ENCODE data around the gene PTPRK.
"Not testable (repeated sequence)": the region's sequence is repeated elsewhere in the genome, so short reads cannot be mapped to it uniquely, and the experiment has no call there.

PTPRK gene

GRCh38 chr6:127950566-127951145 lies 569.7 kb downstream of the PTPRK start:
- DNase-seq, result no peak

GRCh38 chr6:127949251-127949650 lies 571.1 kb downstream of the PTPRK start:
- no peak for DNase-seq

GRCh38 chr6:127946388-127946787 lies 574.0 kb downstream of the PTPRK start:
- DNase-seq, result no peak

DNA sequence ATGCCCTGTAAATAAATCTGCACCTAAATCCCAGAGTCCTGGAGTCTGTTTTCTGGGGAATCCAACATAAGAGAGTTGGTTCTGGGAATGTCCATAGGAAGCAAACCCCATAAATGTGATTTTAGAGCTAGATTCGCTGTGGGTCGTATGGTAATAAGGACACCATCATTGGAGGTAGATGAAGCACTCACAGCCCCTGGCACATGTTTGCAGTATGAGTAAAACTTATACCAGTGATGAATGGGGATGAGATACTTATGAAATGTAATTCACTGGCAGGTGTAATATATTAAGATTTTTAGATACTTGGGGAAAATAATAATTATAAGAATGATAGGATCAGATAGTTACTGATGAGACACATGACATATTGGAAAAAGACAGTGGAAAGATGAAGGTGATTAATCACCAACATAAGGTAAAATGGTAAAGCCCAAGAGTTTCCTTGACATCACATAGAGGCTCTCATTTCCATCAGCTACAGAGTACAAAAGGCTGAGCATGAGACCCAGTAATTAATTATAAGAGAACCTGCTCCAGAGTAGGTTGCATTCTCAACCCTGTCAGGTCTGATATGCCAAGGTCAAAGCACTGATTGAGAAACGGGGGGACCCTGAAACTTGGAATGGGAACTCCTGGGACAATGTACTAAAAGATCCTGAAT lies 574.8 kb downstream of the PTPRK start:
- no peak for DNase-seq

GRCh38 chr6:127941228-127941627 lies 579.2 kb downstream of the PTPRK start:
- DNase-seq, result no peak

GRCh38 chr6:127939442-127940066 lies 580.8 kb downstream of the PTPRK start:
- DNase-seq, result peak; percentile 58

- DNase-seq, result peak; percentile 77
These were observed 581.7 kb downstream of the PTPRK start for GRCh38 chr6:127938701-127939100.

- DNase-seq, result no peak
These were observed 582.7 kb downstream of the PTPRK start for GRCh38 chr6:127937747-127938146.

DNA sequence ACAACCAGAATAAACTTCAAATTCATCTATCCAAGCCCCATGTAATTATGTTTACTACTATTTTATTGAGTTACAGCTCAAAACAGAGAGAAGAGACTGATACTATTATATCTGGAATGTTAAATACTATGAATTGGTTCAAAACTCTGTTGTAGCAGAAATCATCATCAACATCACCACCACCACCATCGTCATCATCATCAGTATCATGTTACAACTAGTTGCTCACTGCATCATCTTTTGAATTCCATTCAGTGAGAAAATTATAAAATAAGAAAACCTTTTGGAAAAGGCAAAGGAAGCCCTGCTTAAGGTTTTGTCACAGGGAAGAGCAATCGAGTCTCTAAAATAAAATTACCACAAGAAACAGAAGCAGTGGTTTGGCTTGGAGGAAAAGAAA lies 583.3 kb downstream of the PTPRK start:
- DNase-seq, result peak; percentile 15

- DNase-seq, result no peak
These were observed 585.4 kb downstream of the PTPRK start for GRCh38 chr6:127934956-127935355.

DNA sequence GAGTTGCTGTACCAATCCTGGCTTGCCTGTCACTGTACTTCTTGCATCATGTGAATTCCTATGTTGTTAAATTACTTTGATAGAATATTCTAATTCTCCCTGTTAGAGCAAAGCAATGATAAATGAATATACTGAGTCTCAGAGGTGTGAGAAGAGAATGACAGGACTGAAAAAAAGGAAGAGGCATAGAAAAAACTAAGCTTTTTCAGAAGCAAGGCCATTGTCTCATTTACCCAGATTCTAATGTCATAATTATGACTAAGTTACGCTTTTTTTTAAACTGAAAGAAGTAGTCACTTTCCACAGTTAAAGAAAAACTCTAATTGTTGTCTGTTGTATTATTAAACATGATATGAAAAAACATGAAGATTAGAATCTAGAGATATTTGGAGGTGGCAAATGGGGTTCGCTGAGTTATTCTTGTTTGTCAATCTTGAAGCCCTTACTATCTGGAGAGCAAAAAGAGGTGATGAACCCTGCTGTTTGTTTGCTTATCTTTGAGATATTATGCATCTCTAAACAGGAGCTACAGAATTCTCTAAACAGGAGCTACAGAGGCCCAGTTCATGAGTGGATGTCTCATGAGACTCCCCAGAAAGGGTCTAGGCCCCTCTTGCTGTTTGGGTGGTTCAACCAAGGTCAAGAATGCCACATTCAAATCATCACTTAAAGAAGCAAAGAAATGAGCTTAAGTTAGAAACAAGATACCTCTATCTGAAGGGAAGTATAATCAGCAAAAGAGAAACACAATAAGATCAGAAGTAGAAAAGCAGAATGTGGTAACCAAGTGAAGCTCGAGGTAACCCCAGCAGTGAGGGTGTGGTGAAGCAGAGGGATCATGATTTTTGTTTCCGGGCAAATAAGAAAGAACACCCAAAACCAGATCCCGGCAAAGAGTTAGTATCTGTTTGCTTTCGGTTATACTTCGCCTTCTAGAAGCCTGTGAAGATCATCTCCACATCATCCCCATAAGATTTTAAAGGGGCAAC lies 586.3 kb downstream of the PTPRK start:
- DNase-seq, result no peak

- no peak for DNase-seq
These were observed 587.3 kb downstream of the PTPRK start for GRCh38 chr6:127933137-127933536.

DNA sequence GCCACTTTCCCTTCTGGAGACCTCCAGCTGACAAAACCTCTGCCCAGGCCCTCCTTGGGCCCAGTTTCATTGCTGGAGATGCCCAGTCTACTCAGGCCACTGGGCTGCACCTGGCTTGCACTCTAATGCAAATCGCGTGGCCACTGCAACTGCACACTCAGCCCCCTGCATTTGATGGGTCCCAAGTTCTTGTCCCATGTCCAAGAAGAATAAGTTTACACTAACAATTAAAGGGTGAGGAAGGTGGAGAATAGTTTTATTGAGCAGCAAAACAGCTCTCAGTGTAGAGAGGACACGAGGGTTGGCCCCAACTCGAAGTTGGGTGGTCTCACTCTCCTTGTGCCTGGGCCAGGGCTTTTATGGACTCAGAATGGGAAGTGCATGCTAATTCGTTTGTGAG lies 587.7 kb downstream of the PTPRK start:
- DNase-seq, result no peak

DNA sequence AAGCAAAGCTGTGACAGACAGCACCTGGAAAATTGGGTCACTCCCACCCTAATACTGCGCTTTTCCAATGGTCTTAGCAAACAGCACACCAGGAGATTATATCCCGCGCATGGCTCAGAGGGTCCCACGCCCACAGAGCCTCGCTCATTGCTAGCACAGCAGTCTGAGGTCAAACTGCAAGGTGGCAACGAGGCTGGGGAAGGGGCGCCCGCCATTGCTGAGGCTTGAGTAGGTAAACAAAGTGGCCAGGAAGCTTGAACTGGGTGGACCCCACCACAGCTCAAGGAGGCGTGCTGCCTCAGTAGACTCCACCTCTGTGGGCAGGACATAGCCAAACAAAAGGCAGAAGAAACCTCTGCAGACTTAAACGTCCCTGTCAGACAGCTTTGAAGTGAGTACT lies 594.0 kb downstream of the PTPRK start:
- not testable (repeated sequence) for DNase-seq

DNA sequence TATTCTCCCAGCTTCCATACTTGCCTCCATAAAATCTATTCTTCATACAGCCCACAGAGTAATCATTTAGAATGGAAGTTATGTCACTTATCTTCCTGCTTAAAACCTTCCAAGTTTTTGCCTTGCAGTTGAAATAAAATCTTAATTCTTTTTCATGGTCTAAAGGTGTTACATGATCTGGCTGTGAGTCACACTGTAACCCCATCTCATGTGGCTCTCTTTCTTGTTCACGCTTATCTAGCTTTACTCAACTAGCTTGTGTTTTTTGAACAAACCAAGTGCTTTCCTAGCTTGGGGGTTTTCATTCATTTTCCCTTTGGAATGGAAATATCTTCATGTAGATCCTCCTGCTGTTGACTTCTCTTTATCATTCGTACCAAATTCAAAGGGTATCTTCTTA lies 596.0 kb downstream of the PTPRK start:
- no peak for DNase-seq

GRCh38 chr6:127924031-127924430 lies 596.4 kb downstream of the PTPRK start:
- DNase-seq, result no peak

- no peak for DNase-seq
These were observed 597.3 kb downstream of the PTPRK start for GRCh38 chr6:127923135-127923534.

- no peak for DNase-seq
These were observed 598.4 kb downstream of the PTPRK start for GRCh38 chr6:127921982-127922381.

GRCh38 chr6:127920804-127921203 lies 599.6 kb downstream of the PTPRK start:
- no peak for DNase-seq

All from fibroblast of skin of scalp (primary cell).